H1 (cell line): ENCODE data around the gene DCLRE1B. TPM values are rescaled to one million over a fixed set of nuclear protein-coding genes. Genes with fewer than 3 reads are reported as not detected.

Experiments
- CTCF ChIA-PET: fragments of 300-600 bp; sonication (Branson Sonifier 250); formaldehyde crosslinking; loops from one replicate; lab custom pipeline; 2021; ENCODE audit not compliant: partially characterized antibody; lab: Charles Lee
- POLR2A ChIA-PET: fragments of 300-600 bp; sonication (Branson Sonifier 250); formaldehyde crosslinking; loops from one replicate; lab custom pipeline; 2021; ENCODE audit warnings: inconsistent platforms; ENCODE audit not compliant: partially characterized antibody; lab: Charles Lee
- DNase-seq, 2 experiments: peaks; one replicate each; pipeline versions ENCODE4 v3.0.0 to v3.0.0-alpha.2; 2010 to 2022; ENCODE audit warnings: low spot score in 2 of 2, low read depth in 1 of 2, mixed read lengths in 1 of 2
- FAIRE-seq: peaks from 2 replicates; lab custom pipeline; 2011; peaks lifted over from hg19 to GRCh38; lab: Jason Lieb, UNC
- H2AFZ ChIP-seq: 2 replicates; pipeline ENCODE4 v1.8.1; 2012; ENCODE audit warnings: low read length, inconsistent platforms
- H2AK5ac ChIP-seq: 2 replicates; pipeline ENCODE4 v1.6.1; 2013; ENCODE audit warnings: low read depth, low read length
- H2BK120ac ChIP-seq: replicated peaks from 2 replicates; pipeline ENCODE3; 2013; ENCODE audit warnings: low read depth, low read length, inconsistent platforms
- H2BK12ac ChIP-seq: 2 replicates; pipeline ENCODE4 v1.6.1; 2013; ENCODE audit warnings: low read depth, low read length
- H2BK15ac ChIP-seq: 2 replicates; pipeline ENCODE4 v1.6.1; 2013; ENCODE audit warnings: low read length
- H2BK20ac ChIP-seq: 2 replicates; pipeline ENCODE4 v1.6.1; 2013; ENCODE audit warnings: low read length
- H2BK5ac ChIP-seq: 2 replicates; pipeline ENCODE4 v1.6.1; 2013; ENCODE audit warnings: low read depth, low read length
- H3K14ac ChIP-seq: 2 replicates; pipeline ENCODE4 v1.6.1; 2013; ENCODE audit warnings: inconsistent platforms; ENCODE audit not compliant: insufficient read length
- H3K18ac ChIP-seq: 2 replicates; pipeline ENCODE4 v1.6.1; 2013; ENCODE audit warnings: low read length; ENCODE audit errors: extremely low read depth
- H3K23ac ChIP-seq: 2 replicates; pipeline ENCODE4 v1.6.1; 2013; ENCODE audit warnings: inconsistent platforms; ENCODE audit not compliant: insufficient read length
- H3K23me2 ChIP-seq: 2 replicates; pipeline ENCODE4 v1.6.1; 2013; ENCODE audit warnings: low read depth, low read length
- H3K27ac ChIP-seq: 2 replicates; pipeline ENCODE4 v1.6.1; 2011; ENCODE audit warnings: low read depth, low read length, inconsistent platforms
- H3K27me3 ChIP-seq, 4 experiments: replicated peaks in 1 of 4; 1 replicate in 1 of 4; 2 replicates in 3 of 4; pipeline versions ENCODE4 v1.6.1 to v1.8.1; 2011 to 2013; ENCODE audit warnings: low read length in 3 of 4, mild to moderate bottlenecking in 3 of 4, inconsistent platforms in 2 of 4, mixed read lengths in 2 of 4, moderate library complexity in 1 of 4; ENCODE audit not compliant: control insufficient read depth in 3 of 4, insufficient read depth in 3 of 4; ENCODE audit errors: extremely low read depth in 1 of 4
- H3K36me3 ChIP-seq, 4 experiments: 2 replicates each; pipeline versions ENCODE4 v1.6.1 to v1.8.1; 2011 to 2013; ENCODE audit warnings: mild to moderate bottlenecking in 4 of 4, low read length in 3 of 4, moderate library complexity in 2 of 4, control low read depth in 1 of 4, inconsistent platforms in 1 of 4; ENCODE audit not compliant: insufficient read depth in 4 of 4, control insufficient read depth in 2 of 4
- H3K4ac ChIP-seq: replicated peaks from 2 replicates; pipeline ENCODE3; 2013; ENCODE audit warnings: low read length, low read depth, mixed read lengths, inconsistent platforms; ENCODE audit not compliant: insufficient read length
- H3K4me1 ChIP-seq, 4 experiments: replicated peaks in 1 of 4; 1 replicate in 1 of 4; 2 replicates in 3 of 4; pipeline versions ENCODE4 v1.6.1 to v1.8.1; 2011 to 2013; ENCODE audit warnings: low read length in 3 of 4, inconsistent platforms in 2 of 4, mixed read lengths in 1 of 4; ENCODE audit not compliant: insufficient read depth in 4 of 4, control insufficient read depth in 3 of 4
- H3K4me2 ChIP-seq, 2 experiments: 2 replicates each; pipeline versions ENCODE4 v1.6.1 to v1.8.1; 2011 to 2013; ENCODE audit warnings: low read depth in 2 of 2, low read length in 2 of 2, control low read depth in 1 of 2, inconsistent platforms in 1 of 2, mild to moderate bottlenecking in 1 of 2; ENCODE audit not compliant: insufficient read depth in 1 of 2
- H3K4me3 ChIP-seq, 4 experiments: fragments of 200-600, 300-600 bp in 1 of 4; sonication (generic), shearing (Covaris generic), sonication (Bioruptor Twin) in 1 of 4; 2 replicates each; pipeline versions ENCODE4 v1.5.1 to v1.8.1; 2011 to 2016; ENCODE audit warnings: low read length in 4 of 4, low read depth in 3 of 4, control low read depth in 2 of 4, inconsistent platforms in 2 of 4, mild to moderate bottlenecking in 2 of 4, mixed read lengths in 1 of 4, moderate library complexity in 1 of 4; ENCODE audit not compliant: insufficient read depth in 2 of 4; ENCODE audit errors: extremely low read depth in 1 of 4
- H3K56ac ChIP-seq: replicated peaks from 2 replicates; pipeline ENCODE3; 2013; ENCODE audit warnings: low read depth, mild to moderate bottlenecking, mixed read lengths, low read length, inconsistent platforms; ENCODE audit not compliant: insufficient read length
- H3K79me1 ChIP-seq: 2 replicates; pipeline ENCODE4 v1.6.1; 2013; ENCODE audit warnings: low read depth, low read length, control low read depth
- H3K79me2 ChIP-seq, 2 experiments: 2 replicates each; pipeline versions ENCODE4 v1.6.1 to v1.8.1; 2012 to 2013; ENCODE audit warnings: low read length in 2 of 2, mild to moderate bottlenecking in 2 of 2, inconsistent platforms in 1 of 2; ENCODE audit not compliant: insufficient read depth in 2 of 2, control insufficient read depth in 1 of 2
- H3K9ac ChIP-seq, 4 experiments: replicated peaks in 1 of 4; 1 replicate in 1 of 4; 2 replicates in 3 of 4; pipeline versions ENCODE4 v1.6.1 to v1.8.1; 2011 to 2013; ENCODE audit warnings: low read depth in 3 of 4, low read length in 3 of 4, control low read depth in 2 of 4, mild to moderate bottlenecking in 2 of 4, moderate library complexity in 2 of 4, inconsistent platforms in 1 of 4; ENCODE audit errors: extremely low read depth in 1 of 4
- H3K9me3 ChIP-seq, 2 experiments: 2 replicates each; pipeline versions ENCODE4 v1.6.1 to v1.8.1; 2012 to 2013; ENCODE audit warnings: mild to moderate bottlenecking in 2 of 2, moderate library complexity in 2 of 2, control low read depth in 1 of 2, inconsistent platforms in 1 of 2, low read depth in 1 of 2, low read length in 1 of 2, mixed read lengths in 1 of 2; ENCODE audit not compliant: insufficient read depth in 2 of 2
- H4K20me1 ChIP-seq, 2 experiments: replicated peaks in 1 of 2; 2 replicates each; pipeline versions ENCODE3 to v1.8.1; 2011 to 2013; ENCODE audit warnings: inconsistent platforms in 2 of 2, low read length in 2 of 2, mild to moderate bottlenecking in 1 of 2; ENCODE audit not compliant: insufficient read depth in 2 of 2, control insufficient read depth in 1 of 2
- H4K5ac ChIP-seq: 2 replicates; pipeline ENCODE4 v1.6.1; 2013; ENCODE audit warnings: low read length, low read depth, mixed read lengths, inconsistent platforms; ENCODE audit not compliant: insufficient read length
- H4K8ac ChIP-seq: 2 replicates; pipeline ENCODE4 v1.8.0; 2013; ENCODE audit warnings: mild to moderate bottlenecking, moderate library complexity, low read length, inconsistent platforms; ENCODE audit not compliant: insufficient read depth; ENCODE audit errors: extremely low read depth
- H4K91ac ChIP-seq: replicated peaks from 2 replicates; pipeline ENCODE3; 2013; ENCODE audit warnings: low read length, mixed read lengths, inconsistent platforms; ENCODE audit not compliant: insufficient read length
- ASH2L ChIP-seq: fragments of 200-600, 300-600 bp; sonication (generic); IDR thresholded peaks from one replicate; pipeline ENCODE4 v1.7.1; 2017; ENCODE audit warnings: low read length
- CREB1 ChIP-seq: IDR thresholded peaks from 2 replicates; pipeline ENCODE4 v1.6.1; 2012; ENCODE audit warnings: inconsistent platforms
- E2F6 ChIP-seq: IDR thresholded peaks from 2 replicates; pipeline ENCODE4 v1.6.1; 2012; ENCODE audit warnings: inconsistent platforms
- EZH2 ChIP-seq: fragments of 200-600 bp; sonication (generic); IDR thresholded peaks from 2 replicates; pipeline ENCODE4 v1.7.1; 2012; ENCODE audit warnings: low read depth, mild to moderate bottlenecking, moderate library complexity, low read length, inconsistent platforms; ENCODE audit not compliant: severe bottlenecking
- FOSL1 ChIP-seq: IDR thresholded peaks from 2 replicates; pipeline ENCODE4 v1.6.1; 2011; ENCODE audit warnings: mild to moderate bottlenecking, low read depth, low read length, moderate library complexity; ENCODE audit not compliant: insufficient read depth
- JUND ChIP-seq: IDR thresholded peaks from 2 replicates; pipeline ENCODE4 v1.6.1; 2011; ENCODE audit warnings: mild to moderate bottlenecking, improper control_type of control experiment, low read length
- RAD21 ChIP-seq, 2 experiments: IDR thresholded peaks in 1 of 2; conservative IDR thresholded peaks in 1 of 2; 2 replicates each; pipeline ENCODE4 v1.6.1; 2011; ENCODE audit warnings: low read depth in 2 of 2, low read length in 2 of 2, improper control_type of control experiment in 1 of 2, inconsistent platforms in 1 of 2, mild to moderate bottlenecking in 1 of 2, moderate library complexity in 1 of 2
- TCF12 ChIP-seq: IDR thresholded peaks from 2 replicates; pipeline ENCODE4 v1.6.1; 2011; ENCODE audit warnings: low read depth, mild to moderate bottlenecking, low read length
- WGBS, 2 experiments: shearing (Covaris generic) in 1 of 2; methylation state at CpG; one replicate each; pipeline versions ENCODE4 v1.1.6 to v1.1.7; 2013 to 2015; ENCODE audit warnings: low lambda C conversion rate in 2 of 2, mixed read lengths in 2 of 2, inconsistent platforms in 1 of 2, low coverage in 1 of 2, missing lambda C conversion rate in 1 of 2; ENCODE audit not compliant: insufficient replicate concordance in 2 of 2, insufficient coverage in 1 of 2, insufficient read length in 1 of 2; ENCODE audit errors: extremely low coverage in 1 of 2, missing lambda C conversion rate in 1 of 2; 5-methylcytosine and 5-hydroxymethylcytosine counted together
- polyA plus RNA-seq, 7 experiments: library from polyadenylated mRNA; depleted of rRNA in 3 of 7; stranded (reverse) in 5 of 7; unstranded in 2 of 7; fragments of >200 nt in 5 of 7; fragments of 200-250 nt in 2 of 7; gene quantifications; 1 replicate in 5 of 7; 2 replicates in 1 of 7; 4 replicates in 1 of 7; pipeline versions ENCODE4 v1.2.1 to v1.2.3, GENCODE V29; 2011 to 2013; ENCODE audit warnings: missing spikeins in 2 of 7, mixed read lengths in 2 of 7
- total RNA-seq: library from RNA; stranded (reverse); fragmentation: NEBNext Ultra II Directional; extraction: Animal tissue kit (Norgen Biotek cat#: 25700); gene quantifications from 2 replicates; pipeline ENCODE4 v1.2.1, GENCODE V29; 2021

DCLRE1B gene
- total and polyA plus RNA-seq, 2 of the 8 experiments (the other 6 are each of a cell fraction or from before 2014, with no cell fraction given), result 5.5 to 11.0 TPM

- no peak for FAIRE-seq
- CTCF ChIA-PET, result interaction anchor here (0.6 kb wide), 1 partner anchor 100 kb away, joined by 4 read pairs; no protein-coding TSS in a partner anchor
- Histone ChIP-seq H2BK20ac (no peak overlapping the region), H3K18ac (no peak overlapping the region), H4K5ac (no peak overlapping the region), H3K56ac (no peak overlapping the region), H2BK5ac (no peak overlapping the region), H4K8ac (no peak overlapping the region), H3K23ac (no peak overlapping the region), H2AK5ac (no peak overlapping the region), H3K27ac (no peak overlapping the region), H3K36me3 (no peaks in the 10 kb centered on the region), H3K9ac (no peak overlapping the region), H3K9me3 (no peaks in the 10 kb centered on the region), H2BK15ac (no peak overlapping the region), H3K4me1 (no peaks in the 10 kb centered on the region), H2AFZ (no peak overlapping the region), H4K91ac (no peak overlapping the region), H3K4me2 (no peak overlapping the region), H3K27me3 (no peaks in the 10 kb centered on the region), H3K4ac (no peak overlapping the region), H3K14ac (no peak overlapping the region), H4K20me1 (no peaks in the 10 kb centered on the region), H3K4me3 (no peak overlapping the region), H3K79me1 (no peaks in the 10 kb centered on the region), H2BK120ac (no peak overlapping the region), H2BK12ac (no peak overlapping the region), H3K23me2 (no peaks in the 10 kb centered on the region), H3K79me2 (no peaks in the 10 kb centered on the region)
- no peak for DNase-seq
- POLR2A ChIA-PET, result no interaction called here
- WGBS, 2 experiments, result 100% methylated on average over 2 of the region's 3 CpGs; no CpG with 5 or more reads in 1 of the 2 experiments
- TF ChIP-seq EZH2, result no peak
- TF ChIP-seq JUND, result no peak
- no peak for TF ChIP-seq RAD21 (IDR thresholded peaks at IDR 0.05 in 1 of 2, conservative IDR thresholded peaks at IDR 0.05 in 1 of 2; ENCODE audit: low read depth in 2 of 2, low read length in 2 of 2)
- no peak for TF ChIP-seq ASH2L
- TF ChIP-seq FOSL1, result no peak
- no peak for TF ChIP-seq CREB1
- no peak for TF ChIP-seq E2F6
- TF ChIP-seq TCF12, result no peak
Measured at GRCh38 chr1:113858418-113858817, 46.7 kb upstream of the DCLRE1B start.
